Cardiac fibroblast (primary cell): ENCODE data around the gene ANKRD10.

Experiments
- DNase-seq, 2 donors: peaks; one replicate each; pipeline versions ENCODE4 v3.0.0 to v3.0.0-alpha.2; 2010; ENCODE audit warnings: low read depth in 2 of 2
- H3K4me3 ChIP-seq, 2 donors: replicated peaks in 1 of 2; 1 replicate in 1 of 2; 2 replicates in 1 of 2; pipeline ENCODE4 v1.5.1; 2011; ENCODE audit warnings: low read depth in 2 of 2, low read length in 2 of 2, mild to moderate bottlenecking in 2 of 2, moderate library complexity in 1 of 2
- CTCF ChIP-seq: IDR thresholded peaks from one replicate; pipeline ENCODE4 v1.5.1; 2011; ENCODE audit warnings: low read depth, mild to moderate bottlenecking, low read length, inconsistent platforms

The ANKRD10 gene

GRCh38 chr13:110877737-110878258 is 37.1 kb downstream of the ANKRD10 start:
- no peak for TF ChIP-seq CTCF
- no peak overlapping the region for H3K4me3 ChIP-seq

GRCh38 chr13:110876609-110877008 is 38.3 kb downstream of the ANKRD10 start:
- no peak for TF ChIP-seq CTCF
- no peak for DNase-seq
- H3K4me3 ChIP-seq, result no peak overlapping the region

More at GRCh38 chr13:110877737-110878258, 37.1 kb downstream of the ANKRD10 start:
- no peak for DNase-seq

DNA sequence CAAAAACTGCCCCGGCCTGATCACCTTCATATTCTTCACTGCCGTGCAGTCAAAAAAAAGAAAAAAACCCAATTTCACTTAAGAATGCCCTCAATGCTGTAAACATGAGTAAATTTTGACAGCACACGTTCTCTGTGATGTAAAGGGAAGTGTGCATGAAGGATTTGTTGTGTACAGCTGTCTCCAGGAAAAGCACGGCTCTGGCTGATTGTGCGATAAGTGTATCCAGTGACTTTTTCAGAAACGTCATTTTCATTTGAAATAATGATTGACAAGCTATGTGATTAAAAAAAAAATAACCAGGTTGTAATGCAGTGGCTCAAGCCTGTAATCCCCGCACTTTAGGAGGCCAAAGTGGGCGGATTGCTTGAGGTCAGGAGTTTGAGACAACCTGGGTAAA is 39.6 kb downstream of the ANKRD10 start:
- TF ChIP-seq CTCF, result no peak
- no peak overlapping the region for H3K4me3 ChIP-seq
- DNase-seq, result no peak

DNA sequence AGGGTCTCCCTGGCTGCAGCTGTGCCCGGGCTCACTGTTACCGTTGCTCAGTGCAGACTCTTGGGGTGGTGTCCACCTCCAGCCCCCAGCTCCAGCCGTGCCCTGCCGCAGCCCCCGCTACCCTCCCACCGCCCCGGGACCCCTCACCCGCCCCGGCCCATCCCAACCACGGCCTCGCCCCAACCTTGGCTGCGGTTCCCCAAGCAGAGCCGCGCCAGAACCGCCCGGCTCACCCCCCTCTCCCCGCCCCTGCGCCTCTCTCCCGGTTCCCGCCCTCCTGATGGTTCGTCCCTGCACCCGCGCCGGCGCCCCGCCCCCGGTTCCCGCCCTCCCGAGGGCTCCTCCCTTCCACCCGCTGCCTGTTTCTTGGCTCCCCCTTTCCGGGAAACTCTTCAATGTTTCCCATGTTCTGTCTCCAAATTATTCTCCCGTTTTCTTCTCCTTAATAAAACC is 40.3 kb downstream of the ANKRD10 start:
- peak overlapping the region; percentile 28 to 48 for H3K4me3 ChIP-seq
- TF ChIP-seq CTCF, result no peak
- DNase-seq, result peak; percentile 63 to 77

DNA sequence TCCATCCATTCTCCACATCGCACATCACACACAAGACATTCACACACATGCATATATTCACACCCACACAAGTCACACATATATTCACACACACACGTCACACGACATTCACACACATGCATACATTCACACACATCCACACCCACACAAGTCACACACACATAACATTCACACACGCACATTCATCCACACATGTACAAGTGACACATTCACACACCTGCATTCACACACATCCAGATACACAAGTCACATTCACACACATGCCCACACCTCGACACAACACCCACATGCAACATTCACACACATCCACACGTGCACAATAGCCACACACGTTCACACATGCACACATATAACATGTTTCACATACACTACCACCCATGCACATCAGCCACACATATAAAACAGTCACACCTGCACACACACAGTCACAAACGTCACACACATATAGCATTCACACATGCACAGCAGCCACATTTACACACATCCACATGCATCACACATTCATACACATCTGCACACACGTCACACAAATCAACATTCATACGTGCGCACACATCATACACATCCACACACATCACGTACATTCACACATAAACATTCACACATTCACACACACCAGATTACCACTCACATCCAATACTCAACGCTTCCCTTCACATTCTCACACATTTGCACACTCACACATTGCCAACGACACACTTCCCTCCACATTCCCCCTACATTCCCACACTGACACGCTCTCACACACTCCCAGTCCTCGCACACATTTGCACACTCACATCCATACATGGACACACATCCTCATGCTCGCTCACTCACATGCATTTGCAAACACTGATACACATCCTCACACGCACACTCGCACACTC is 41.0 kb downstream of the ANKRD10 start:
- H3K4me3 ChIP-seq, result peak overlapping the region; percentile 28 to 48
- DNase-seq, result no peak
- TF ChIP-seq CTCF, result no peak

DNA sequence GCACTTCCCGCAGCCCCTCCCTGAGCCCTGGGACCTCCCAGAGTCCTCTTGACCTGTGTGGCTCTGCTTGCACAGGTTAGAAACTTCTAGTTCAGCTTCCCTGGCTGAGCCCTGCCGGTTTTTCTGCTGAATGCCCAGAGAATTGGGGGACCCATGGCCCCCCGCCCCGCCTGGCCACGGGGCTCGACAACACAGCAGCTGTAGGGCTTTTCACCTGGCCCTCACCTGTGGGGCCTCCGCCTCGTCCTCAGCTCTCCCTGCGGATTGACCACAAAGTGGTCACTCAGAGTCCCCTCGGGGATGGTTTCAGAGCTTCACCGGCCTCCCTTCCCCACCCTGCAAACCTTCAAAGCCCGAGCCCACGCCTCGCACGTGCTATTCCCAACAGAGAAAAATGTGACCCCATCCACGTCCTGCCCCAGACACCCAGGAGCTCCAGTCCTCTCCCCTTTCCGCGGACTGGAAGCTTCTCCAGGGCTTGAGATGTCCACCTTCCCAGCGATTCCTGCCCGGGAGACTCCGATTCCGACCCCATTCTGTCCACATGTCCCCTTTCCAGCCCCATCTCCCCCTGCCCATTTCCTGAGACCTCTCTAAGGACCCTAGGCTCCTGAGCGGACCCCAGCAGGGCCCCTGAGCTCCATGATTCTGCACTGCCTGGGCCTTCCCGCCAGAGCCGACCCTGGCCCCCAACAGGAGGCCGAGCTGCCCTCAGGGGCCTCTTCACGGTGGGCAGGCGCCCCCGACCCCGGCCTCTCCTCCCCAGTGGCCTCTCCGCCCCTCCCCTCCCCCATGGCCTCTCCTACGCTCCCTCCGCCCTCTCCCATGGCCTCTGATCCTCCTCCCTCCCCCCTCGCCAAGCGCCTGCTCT is 41.9 kb downstream of the ANKRD10 start:
- no peak for TF ChIP-seq CTCF
- no peak overlapping the region for H3K4me3 ChIP-seq
- no peak for DNase-seq
